ENCODE measurements around the gene NCAPD3. TPM values are rescaled to one million over a fixed set of nuclear protein-coding genes. Genes with fewer than 3 reads are reported as not detected.
A peak's percentile ranks its signal among the peaks of the same experiment; 100 is the strongest.

Gene NCAPD3
- 52.2 and 53.1 TPM in 2 replicates for total RNA-seq (2021)
- long read RNA-seq, full-length matches to known transcripts = 64 of 144 reads
- long read RNA-seq, partial matches to known transcripts = 54 of 144 reads
- long read RNA-seq, other reads (novel, unspliced or antisense) = 26 of 144 reads

GRCh38 chr11:134223836-134224709 lies at the start of gene NCAPD3, which contains the start of gene VPS26B:
Gene NCAPD3 (minus strand): TSS chr11:134223967. CDS start chr11:134223926, 41 bp downstream.
Gene VPS26B (plus strand): TSS chr11:134224671. CDS start chr11:134225123, 452 bp downstream.
- Mint-ChIP-seq H3K36me3 (ENCODE audit: insufficient read depth in 1 of 3, low read depth in 3 of 3) (peaks cover 10 to 13% (median 12%) of the 10 kb centered on the region in 3 experiments; a peak in 6 of 7 replicates), H3K27me3 (ENCODE audit: low read depth) (peaks cover 7% of the 10 kb centered on the region), H3K4me1 (peaks cover 17 to 27% of the 10 kb centered on the region in 2 experiments), H3K27ac (peak within 1 kb of the TSS; percentile 55 to 89 (median 87); a peak in 4 of 7 replicates), H3K4me3 (peak within 1 kb of the TSS; percentile 92 to 96), H3K9me3 (no peaks in the 10 kb centered on the region)
- Histone ChIP-seq H2BK120ac (ENCODE audit: low read depth, low read length, poor library complexity, severe bottlenecking) (no peak within 1 kb of the TSS), H2AFZ (ENCODE audit: low read length) (no peak within 1 kb of the TSS), H3K9me3 (ENCODE audit: control insufficient read depth, low read depth, low read length) (no peaks in the 10 kb centered on the region), H2BK20ac (ENCODE audit: low read depth, low read length, poor library complexity, severe bottlenecking) (no peak within 1 kb of the TSS), H4K5ac (ENCODE audit: insufficient read length, low read depth, low read length) (no peak within 1 kb of the TSS), H3K14ac (ENCODE audit: insufficient read depth, low read length) (no peak within 1 kb of the TSS; the same call in 1 of the 2 replicates), H4K8ac (replicated peaks; ENCODE audit: insufficient read length, low read depth, low read length) (no peak within 1 kb of the TSS), H3K79me2 (ENCODE audit: insufficient read depth, low read length) (peaks cover 9% of the 10 kb centered on the region; the same call in 1 of the 2 replicates), H3K4me1 (ENCODE audit: insufficient read depth, low read length) (no peaks in the 10 kb centered on the region), H4K91ac (ENCODE audit: insufficient read length, low read depth, low read length) (no peak within 1 kb of the TSS), H2BK12ac (ENCODE audit: insufficient read length, low read depth, low read length) (no peak within 1 kb of the TSS), H3K9ac (ENCODE audit: extremely low read depth, insufficient read length, low read length) (peak within 1 kb of the TSS; percentile 57), H3T11ph (ENCODE audit: low read length) (no peak within 1 kb of the TSS), H3K79me1 (ENCODE audit: insufficient read depth, low read depth, low read length, poor library complexity, severe bottlenecking) (no peaks in the 10 kb centered on the region), H3K18ac (ENCODE audit: insufficient read length, low read depth, low read length) (no peak within 1 kb of the TSS), H3K4ac (ENCODE audit: low read depth, low read length) (no peak within 1 kb of the TSS), H2BK5ac (ENCODE audit: insufficient read length, low read length) (no peak within 1 kb of the TSS), H4K20me1 (ENCODE audit: control insufficient read depth, insufficient read depth, insufficient read length) (no peaks in the 10 kb centered on the region), H2BK15ac (ENCODE audit: low read depth, low read length) (no peak within 1 kb of the TSS), H3K27ac (ENCODE audit: insufficient read length, low read depth, low read length) (no peak within 1 kb of the TSS), H3K4me2 (ENCODE audit: insufficient read depth, insufficient read length, low read length) (peak within 1 kb of the TSS; percentile 98), H2AK5ac (ENCODE audit: insufficient read length, low read length) (no peak within 1 kb of the TSS), H3K23ac (ENCODE audit: insufficient read length, low read depth, low read length) (no peak within 1 kb of the TSS), H3K23me2 (ENCODE audit: insufficient read length, low read depth, low read length, poor library complexity, severe bottlenecking) (peaks cover 15% of the 10 kb centered on the region), H3K56ac (ENCODE audit: insufficient read length, low read depth, low read length) (no peak within 1 kb of the TSS), H3K27me3 (ENCODE audit: insufficient read depth, low read length) (no peaks in the 10 kb centered on the region)
- peak; percentile 97 for DNase-seq
- TF ChIP-seq CTCF (conservative IDR thresholded peaks at IDR 0.05) = no peak
- WGBS (ENCODE audit: extremely low coverage, insufficient read length, low lambda C conversion rate) = no CpG with 5 or more reads among the region's 89 CpGs
